ENCODE measurements around the gene NEAT1. TPM values are rescaled to one million over a fixed set of nuclear protein-coding genes. Genes with fewer than 3 reads are reported as not detected.
"Not testable (repeated sequence)": the region's sequence is repeated elsewhere in the genome, so short reads cannot be mapped to it uniquely, and the experiment has no call there.

NEAT1 gene
- total RNA-seq, 1 donor from 2014 or later = 94.2 TPM

- peak; percentile 55 to 85 for DNase-seq (ENCODE audit: low read depth in 2 of 2)
Measured at GRCh38 chr11:65404638-65405339, 17.8 kb upstream of the NEAT1 start.

GRCh38 chr11:65410936-65411680 is 11.5 kb upstream of the NEAT1 start:
- DNase-seq (ENCODE audit: low read depth in 2 of 2) = no peak

DNA sequence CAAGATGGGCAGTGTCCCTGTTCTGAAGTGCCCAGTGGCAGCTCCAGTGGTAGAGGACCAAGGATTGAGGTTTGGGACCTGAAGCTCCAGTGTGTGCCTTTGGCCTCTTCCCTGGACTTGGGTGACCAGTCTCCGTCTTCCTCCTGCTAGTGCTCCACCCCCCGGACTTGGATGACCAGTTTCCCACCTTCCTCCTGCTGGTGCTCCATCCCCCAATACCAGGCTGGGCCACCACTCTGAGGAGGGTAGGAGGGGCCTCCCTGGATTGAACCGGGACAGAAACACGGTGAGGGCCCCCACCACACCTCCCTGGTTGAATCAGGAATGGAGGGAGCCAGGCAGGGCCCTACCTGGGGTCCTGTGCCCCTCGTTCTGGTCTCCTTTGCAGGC is 10.9 kb upstream of the NEAT1 start:
- no peak for DNase-seq (ENCODE audit: low read depth in 2 of 2)

GRCh38 chr11:65412271-65413076 is 10.1 kb upstream of the NEAT1 start:
- DNase-seq (ENCODE audit: low read depth in 2 of 2) = no peak

DNA sequence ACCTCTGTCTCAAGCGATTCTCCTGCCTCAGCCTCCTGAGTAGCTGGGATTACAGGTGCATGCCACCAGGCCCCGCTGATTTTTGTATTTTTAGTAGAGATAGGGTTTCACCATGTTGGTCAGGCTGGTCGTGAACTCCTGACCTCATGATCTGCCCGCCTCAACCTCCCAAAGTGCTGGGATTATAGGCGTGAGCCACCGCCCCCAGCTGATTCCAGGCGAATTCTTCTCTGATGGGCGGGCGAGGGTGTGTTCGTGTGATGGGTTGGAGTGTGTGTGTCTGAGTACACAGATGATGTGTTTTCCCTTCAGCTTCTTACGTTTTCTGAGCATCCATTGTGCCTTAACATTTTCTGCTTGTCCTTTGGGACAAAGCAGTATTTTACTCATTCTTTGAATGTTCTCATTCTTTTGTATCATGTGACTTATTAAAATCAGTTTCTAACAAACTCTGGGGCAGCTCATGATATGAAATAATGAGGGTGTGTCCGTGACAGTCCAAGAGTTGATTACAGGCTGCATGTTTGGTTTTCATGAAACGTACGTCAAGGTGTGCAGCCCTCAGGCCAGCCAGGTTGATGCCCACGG is 9.4 kb upstream of the NEAT1 start:
- DNase-seq (ENCODE audit: low read depth in 2 of 2) = not testable (repeated sequence)

DNA sequence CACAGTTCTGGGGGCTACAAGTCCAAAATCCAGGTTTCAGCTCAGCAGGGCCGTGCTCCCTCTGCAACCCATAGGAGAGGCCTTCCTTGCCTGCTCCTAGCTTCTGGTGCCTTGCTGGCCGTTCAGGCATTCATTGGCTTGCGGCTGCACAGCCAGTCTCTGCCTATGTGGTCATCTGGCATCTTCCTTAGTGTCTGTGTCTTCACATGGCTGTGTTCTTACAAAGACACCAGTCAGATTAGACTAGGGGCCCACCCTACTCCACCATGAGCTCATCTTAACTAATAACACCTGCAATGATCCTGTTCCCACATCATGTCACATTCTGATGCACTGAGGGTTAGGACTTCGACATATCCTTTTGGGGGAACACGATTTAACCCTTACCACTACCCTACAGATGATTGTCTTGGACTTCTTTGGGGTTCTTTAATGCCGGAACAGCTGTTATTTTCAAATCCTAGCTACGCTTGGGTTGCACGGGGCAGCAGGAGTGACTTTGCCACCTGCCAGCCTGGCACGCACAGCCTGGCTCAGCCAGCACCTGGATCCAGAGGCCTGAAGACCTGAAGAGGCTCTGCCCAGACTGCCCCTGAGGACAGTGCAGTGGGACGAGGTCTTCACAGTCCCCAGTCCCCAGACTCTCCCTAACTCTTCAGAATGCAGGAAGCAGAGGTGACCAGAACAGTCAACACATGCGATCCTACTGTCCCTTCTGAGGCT is 7.7 kb upstream of the NEAT1 start:
- DNase-seq (ENCODE audit: low read depth in 2 of 2) = no peak

DNA sequence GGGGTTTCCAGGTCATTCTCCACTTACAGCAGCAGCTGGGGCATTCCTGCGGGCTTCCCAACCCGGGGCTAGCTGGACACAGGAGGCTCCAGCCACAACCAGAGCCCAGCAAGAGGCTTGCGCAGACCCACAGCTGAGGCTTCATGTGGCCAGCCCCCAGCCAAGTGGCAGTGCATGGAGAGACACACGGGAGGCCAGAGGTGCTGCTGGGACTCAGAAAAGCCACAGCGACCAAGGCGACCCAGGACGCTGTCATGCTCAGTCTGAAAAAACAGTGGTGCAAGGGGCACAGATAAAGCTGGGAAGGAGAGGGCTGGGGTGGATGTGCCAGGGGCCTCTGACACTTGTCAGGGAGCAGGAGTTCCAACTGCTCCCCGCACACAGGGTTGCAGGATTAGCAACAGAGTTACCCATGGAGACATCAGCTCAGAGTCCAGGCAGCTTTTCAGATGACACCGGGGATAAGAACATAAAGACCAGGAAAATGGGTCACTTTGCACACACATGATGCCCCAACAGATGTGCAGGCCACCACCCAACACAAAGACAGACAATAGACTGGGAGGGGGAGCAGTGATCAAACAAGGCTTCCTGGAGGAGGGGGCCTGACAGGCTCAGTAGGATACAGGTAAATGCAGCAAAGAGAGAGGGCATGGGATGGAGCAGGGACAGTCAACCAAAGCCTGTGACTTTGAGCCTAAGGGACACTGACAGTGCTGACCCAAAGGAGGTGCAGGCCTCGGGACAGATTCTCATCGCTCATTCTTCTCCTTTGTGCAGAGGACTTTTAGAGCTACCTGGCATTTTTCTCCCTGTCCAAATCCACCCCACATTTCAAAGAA is 6.9 kb upstream of the NEAT1 start:
- DNase-seq (ENCODE audit: low read depth in 2 of 2) = no peak

GRCh38 chr11:65416341-65416824 is 6.2 kb upstream of the NEAT1 start:
- DNase-seq (ENCODE audit: low read depth in 2 of 2) = peak; percentile 84 to 92

DNA sequence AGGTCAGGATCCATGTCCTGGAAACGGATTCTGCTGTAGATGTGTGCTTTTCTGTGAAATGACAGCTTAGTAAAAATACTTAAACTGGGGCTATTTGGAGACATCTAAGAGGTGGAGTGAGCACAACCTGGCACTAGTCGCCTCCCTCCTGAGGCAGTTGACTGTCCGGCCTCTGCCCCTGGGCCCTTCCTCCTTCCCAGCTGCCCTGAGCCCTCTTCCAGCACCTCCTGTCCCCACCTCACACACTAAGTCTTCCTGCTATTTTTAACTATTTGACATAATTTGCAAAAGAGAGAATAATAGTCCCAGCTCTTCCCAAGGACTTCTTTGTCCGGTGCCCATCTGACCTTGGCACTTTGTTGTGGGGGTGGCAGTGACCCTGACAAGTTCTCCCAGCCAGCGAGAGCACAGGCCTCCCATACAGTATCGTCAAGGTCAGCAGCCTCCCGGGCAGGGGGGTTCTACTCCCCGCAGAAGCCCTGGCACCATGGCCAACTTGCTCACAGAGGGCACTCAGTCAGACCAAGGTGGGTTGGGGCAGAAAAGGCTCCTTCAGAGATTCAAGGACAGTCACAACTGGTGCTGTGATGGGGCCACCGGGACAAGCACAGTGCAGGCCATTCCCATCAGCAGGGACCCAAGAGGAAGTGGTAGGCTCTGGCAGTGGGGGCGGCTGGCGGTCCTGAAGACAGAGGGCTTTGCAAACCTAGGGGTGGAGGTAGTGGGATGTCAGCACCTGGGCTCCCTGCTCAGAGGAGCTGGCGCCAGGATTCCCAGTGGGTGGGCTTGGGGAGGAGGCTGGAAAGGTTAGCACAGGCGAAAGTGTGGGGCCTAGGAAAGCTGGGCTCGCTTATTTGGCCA is 5.5 kb upstream of the NEAT1 start:
- DNase-seq (ENCODE audit: low read depth in 2 of 2) = peak in 1 of 2 donors; percentile 27

DNA sequence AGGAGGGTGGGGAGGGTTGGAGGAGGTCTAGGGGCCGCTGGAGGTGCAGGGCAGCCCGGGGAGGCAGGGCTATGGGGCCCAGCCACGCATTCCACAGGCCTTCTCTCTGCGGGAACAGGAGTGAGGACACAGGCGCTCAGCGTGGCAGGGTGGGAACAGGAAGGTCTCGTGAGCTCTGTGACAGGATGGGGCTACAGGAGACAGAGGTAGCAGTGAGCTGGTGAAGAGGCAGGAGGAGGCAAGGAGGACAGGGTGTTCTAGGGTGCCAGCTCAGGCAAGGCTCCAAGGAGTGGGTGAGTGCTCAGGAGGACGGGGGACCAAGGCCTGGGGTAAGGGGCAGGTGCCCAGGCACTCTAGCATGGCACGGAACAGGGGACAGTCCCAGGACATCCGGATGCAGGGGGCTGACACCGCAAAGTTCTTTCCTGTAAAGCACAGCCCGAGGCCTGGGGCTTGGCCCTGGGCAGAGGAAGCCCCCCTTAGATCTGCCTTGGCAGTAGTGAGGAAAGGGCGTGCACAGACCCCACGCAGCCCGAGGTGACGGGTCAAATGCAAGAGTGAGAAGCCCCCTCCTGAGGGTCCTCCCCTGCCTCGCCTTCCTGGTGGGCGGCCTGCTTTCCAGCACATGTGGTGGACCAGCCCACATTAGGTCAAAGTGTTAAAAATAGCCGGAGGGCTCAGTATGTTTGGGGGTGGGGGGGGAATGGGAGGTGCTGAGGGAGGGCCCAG is 4.7 kb upstream of the NEAT1 start:
- DNase-seq (ENCODE audit: low read depth in 2 of 2) = peak; percentile 59 to 78

GRCh38 chr11:65418431-65418680 is 4.2 kb upstream of the NEAT1 start:
- no peak for DNase-seq (ENCODE audit: low read depth in 2 of 2)

DNA sequence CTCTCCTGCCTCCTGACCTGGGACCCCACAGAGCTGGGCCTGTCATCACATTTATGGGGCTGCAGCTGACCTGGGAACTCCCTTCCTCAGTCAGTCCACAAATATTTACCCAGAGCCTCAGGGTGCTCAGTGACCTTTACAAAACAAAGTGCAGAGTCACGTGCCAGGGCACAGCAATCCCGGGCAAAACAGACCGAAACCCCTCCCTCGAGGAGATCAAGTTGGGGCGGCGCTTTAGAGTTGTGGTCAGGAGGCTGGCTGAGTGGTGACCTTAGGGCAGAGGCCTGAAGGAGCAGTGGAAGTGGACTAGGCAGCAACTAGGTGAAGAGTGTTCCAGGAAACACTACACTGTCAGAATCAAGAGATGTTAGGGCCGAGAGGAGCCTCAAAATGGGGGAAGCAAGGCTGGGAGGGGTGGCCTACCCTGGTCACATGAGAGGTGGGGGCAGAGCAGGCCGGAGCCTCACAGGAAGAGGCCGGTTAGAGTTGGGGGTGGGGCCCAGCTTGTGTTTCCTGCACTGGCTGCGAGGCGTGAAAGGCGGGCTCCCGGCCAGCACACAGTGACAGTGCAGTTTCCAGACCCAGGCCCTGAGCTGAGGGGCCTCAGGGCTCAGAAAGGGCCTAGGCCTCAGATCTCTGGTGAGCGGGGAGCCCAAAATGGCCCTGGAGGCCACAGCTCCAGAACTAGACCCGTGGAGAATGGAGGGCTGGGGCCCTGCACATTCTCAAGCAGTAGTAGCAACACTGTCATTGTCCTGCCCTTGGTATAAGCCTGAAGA is 3.7 kb upstream of the NEAT1 start:
- DNase-seq (ENCODE audit: low read depth in 2 of 2) = peak; percentile 98 to 100

DNA sequence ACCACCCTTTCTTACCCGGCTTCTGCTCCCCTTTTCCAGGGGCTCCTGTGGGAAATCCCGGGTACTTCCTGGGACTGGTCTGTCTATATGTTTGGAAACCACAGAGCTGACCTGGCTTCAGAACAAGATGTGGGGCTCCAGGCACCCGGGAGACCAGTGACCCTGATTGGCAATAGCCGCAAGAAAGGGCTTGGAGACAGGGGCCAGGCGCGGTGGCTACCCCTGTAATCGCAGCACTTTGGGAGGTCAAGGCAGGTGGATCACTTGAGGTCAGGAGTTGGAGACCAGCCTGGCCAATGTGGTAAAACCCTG is 3.2 kb upstream of the NEAT1 start:
- DNase-seq (ENCODE audit: low read depth in 2 of 2) = no peak

DNA sequence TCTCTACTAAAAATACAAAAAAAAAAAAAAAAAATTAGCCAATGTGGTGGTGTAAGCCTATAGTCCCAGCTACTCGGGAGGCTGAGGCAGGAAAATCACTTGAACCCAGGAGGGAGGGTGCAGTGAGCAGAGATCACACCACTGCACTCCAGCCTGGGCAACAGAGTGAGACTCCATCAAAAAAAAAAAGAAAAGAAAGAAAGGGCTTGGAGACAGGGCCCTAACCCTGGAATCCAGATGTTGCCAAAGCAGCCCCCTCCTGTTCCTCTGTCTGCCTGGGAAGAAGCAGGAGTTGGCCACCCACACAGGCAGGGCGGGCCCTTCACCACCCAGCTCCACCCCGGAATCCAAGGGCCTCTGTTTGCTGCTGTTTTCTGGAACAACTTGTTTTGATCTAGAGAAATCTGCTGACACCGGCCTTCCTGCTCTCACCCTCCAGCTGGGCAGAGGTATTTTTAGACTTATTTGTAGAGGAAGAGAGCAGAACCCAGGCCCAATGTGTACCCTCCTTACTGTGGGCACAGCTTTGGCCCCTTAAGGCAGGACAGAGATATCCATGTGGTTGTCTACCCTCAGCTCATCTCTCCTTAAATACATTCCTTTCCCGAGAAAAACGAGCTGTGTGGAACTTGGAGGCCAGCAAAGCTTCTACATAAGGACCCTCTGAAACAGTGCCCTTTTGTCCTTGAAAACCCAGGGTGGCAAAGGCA is 2.7 kb upstream of the NEAT1 start:
- peak; percentile 71 to 92 for DNase-seq (ENCODE audit: low read depth in 2 of 2)

- DNase-seq (ENCODE audit: low read depth in 2 of 2) = no peak
Measured at GRCh38 chr11:65420506-65420905, 2.1 kb upstream of the NEAT1 start.

GRCh38 chr11:65420979-65421793 is 1.4 kb upstream of the NEAT1 start:
- DNase-seq (ENCODE audit: low read depth in 2 of 2) = peak; percentile 93 to 98
